ENCODE measurements around the gene ATP9A. TPM values are rescaled to one million over a fixed set of nuclear protein-coding genes. Genes with fewer than 3 reads are reported as not detected.

The ATP9A gene
- total RNA-seq, 1 experiment from 2014 or later: 31.3 TPM

DNA sequence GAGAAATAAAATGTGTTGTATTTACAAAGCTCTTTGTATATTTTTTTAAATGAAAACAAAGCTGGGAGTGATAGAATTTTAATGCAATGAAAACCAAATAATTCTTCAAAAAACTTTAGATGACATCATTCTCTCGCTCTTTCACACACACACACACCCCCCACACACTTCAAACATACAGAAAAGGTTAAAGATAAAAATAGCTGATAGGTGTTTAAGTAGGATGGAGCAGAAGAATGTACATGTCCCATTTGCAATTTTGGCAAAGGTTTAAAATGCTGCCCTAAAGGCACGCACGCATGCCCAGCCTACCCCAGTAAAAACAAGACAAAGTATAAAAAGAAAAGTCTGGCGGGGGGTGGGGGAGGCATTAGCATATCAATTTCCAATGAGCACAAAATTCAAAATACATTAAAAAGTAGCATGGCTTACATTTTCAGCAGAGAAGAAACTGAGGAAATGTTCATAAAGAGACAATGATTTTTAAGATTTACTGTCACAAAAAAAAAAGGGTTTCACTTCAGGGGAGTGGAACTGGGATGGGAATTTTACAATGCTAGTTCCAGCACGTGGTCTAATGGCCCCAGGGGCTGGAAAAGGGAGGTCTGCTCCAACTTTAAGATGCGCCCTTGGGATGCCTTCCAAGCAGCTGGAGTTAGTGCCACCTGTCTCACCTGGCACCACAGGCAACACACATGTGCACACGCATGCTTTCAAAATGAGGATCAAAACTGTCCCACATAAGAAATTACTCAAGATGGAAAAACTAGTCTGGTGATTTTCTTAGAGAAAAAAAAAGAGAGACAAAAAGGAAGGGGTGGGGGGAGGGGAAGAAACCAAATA lies 170.6 kb downstream of the ATP9A start:
- POLR2A ChIA-PET (ENCODE audit: unreplicated experiment): interaction anchor here (0.7 kb wide), 1 partner anchor 226 kb away, joined by 3 read pairs; no protein-coding TSS in a partner anchor

DNA sequence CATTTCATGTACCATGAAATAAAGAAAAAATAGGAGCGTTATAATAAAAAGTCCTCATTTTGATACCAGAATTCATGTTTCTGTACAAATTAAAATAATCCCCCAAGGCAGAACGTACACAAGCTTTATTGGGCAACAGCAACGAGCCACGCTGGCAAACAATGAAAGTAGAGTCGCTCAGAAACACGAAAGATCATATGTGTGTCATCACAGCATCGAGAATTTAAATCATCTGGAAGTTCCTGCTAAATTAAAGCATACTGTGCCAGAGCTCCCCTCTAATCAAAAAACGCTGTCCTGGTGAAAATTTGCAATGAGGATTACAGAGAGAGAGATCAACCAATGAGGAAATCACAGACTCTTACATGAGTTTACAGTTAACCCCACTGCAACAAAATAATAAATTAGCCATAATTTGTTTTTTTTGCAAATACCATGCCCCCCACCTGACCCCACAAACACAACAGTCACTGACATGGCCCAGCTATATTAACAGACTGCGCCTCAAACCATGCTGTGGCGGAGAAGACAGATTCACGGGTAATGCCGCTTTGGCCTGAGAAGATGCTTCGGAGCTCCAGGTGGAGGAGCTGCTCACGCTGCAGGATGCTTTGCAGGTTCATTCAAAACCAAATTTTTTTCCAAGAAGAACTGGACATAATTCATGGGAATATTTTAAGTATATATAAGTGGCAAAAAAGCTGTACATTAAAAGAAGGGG lies 171.4 kb downstream of the ATP9A start:
- POLR2A ChIA-PET (ENCODE audit: unreplicated experiment): no interaction called here
- H3K36me3 ChIP-seq (ENCODE audit: low read depth, low read length): peaks cover 3% of the 10 kb centered on the region; the same call in 1 of the 2 replicates
- BruUV-seq (replicated peaks): no TSS peak

More for the DNA sequence above, 170.6 kb downstream of the ATP9A start:
- H2AFZ ChIP-seq (ENCODE audit: low read length): no peak overlapping the region
- no peaks in the 10 kb centered on the region for H3K9me3 ChIP-seq (ENCODE audit: low read length)
- H3K79me2 ChIP-seq (ENCODE audit: low read length): no peaks in the 10 kb centered on the region
- H3K9me2 ChIP-seq (replicated peaks; ENCODE audit: low read length): no peaks in the 10 kb centered on the region
- no peak overlapping the region for H3K4me2 ChIP-seq (ENCODE audit: low read length)
- no peak overlapping the region for H3K4me3 ChIP-seq (ENCODE audit: low read length)
- peaks cover 4% of the 10 kb centered on the region; the same call in 1 of the 2 replicates for H3K4me1 ChIP-seq (ENCODE audit: insufficient read depth, low read length)
- TF ChIP-seq EZH2 (IDR thresholded peaks at IDR 0.05; ENCODE audit: low read length, unreplicated experiment) (no peak), EZH2phosphoT487 (IDR thresholded peaks at IDR 0.05; ENCODE audit: borderline replicate concordance, low read length) (no peak), CTCF (conservative IDR thresholded peaks at IDR 0.05; ENCODE audit: low read depth, low read length) (no peak)
- H4K20me1 ChIP-seq (ENCODE audit: low read length): no peaks in the 10 kb centered on the region
- H3K9ac ChIP-seq (ENCODE audit: low read length): no peak overlapping the region
- peaks cover 3% of the 10 kb centered on the region; the same call in 1 of the 2 replicates for H3K36me3 ChIP-seq (ENCODE audit: low read depth, low read length)
- CTCF ChIA-PET: interaction anchor here (0.7 kb wide), 1 partner anchor 151 kb away, joined by 9 read pairs; no protein-coding TSS in a partner anchor
- DNase-seq (no peak), ATAC-seq (no peak)
- H3K27me3 ChIP-seq (ENCODE audit: low read length): no peaks in the 10 kb centered on the region
- no peak overlapping the region for H3K27ac ChIP-seq (ENCODE audit: low read length)
- intact Hi-C loops (cut with micrococcal nuclease): loop anchor here (10.0 kb wide), 1 partner anchor 613 kb away; no protein-coding TSS in a partner anchor
- no peaks in the 10 kb centered on the region for H3F3A ChIP-seq (ENCODE audit: low read length, unreplicated experiment)
- no TSS peak for BruUV-seq (replicated peaks)

More for the DNA sequence above, 171.4 kb downstream of the ATP9A start:
- Histone ChIP-seq H3K9me3 (ENCODE audit: low read length) (no peaks in the 10 kb centered on the region), H4K20me1 (ENCODE audit: low read length) (no peaks in the 10 kb centered on the region), H3K27me3 (ENCODE audit: low read length) (no peaks in the 10 kb centered on the region), H3K9ac (ENCODE audit: low read length) (no peak overlapping the region), H3K9me2 (replicated peaks; ENCODE audit: low read length) (no peaks in the 10 kb centered on the region), H3K27ac (ENCODE audit: low read length) (no peak overlapping the region), H3K79me2 (ENCODE audit: low read length) (no peaks in the 10 kb centered on the region), H3K4me3 (ENCODE audit: low read length) (no peak overlapping the region), H3K4me1 (ENCODE audit: insufficient read depth, low read length) (peaks cover 4% of the 10 kb centered on the region; the same call in 1 of the 2 replicates), H2AFZ (ENCODE audit: low read length) (no peak overlapping the region), H3F3A (ENCODE audit: low read length, unreplicated experiment) (no peaks in the 10 kb centered on the region), H3K4me2 (ENCODE audit: low read length) (no peak overlapping the region)
- DNase-seq: no peak
- TF ChIP-seq EZH2phosphoT487 (IDR thresholded peaks at IDR 0.05; ENCODE audit: borderline replicate concordance, low read length): no peak
- TF ChIP-seq EZH2 (IDR thresholded peaks at IDR 0.05; ENCODE audit: low read length, unreplicated experiment): no peak
- no peak for TF ChIP-seq CTCF (conservative IDR thresholded peaks at IDR 0.05; ENCODE audit: low read depth, low read length)
- CTCF ChIA-PET: interaction anchor here (0.6 kb wide), 1 partner anchor 1418 kb away, joined by 3 read pairs; no protein-coding TSS in a partner anchor
- intact Hi-C loops (cut with micrococcal nuclease): loop anchor here (10.0 kb wide), 1 partner anchor 612 kb away; no protein-coding TSS in a partner anchor
- no peak for ATAC-seq

Data from PC-3 (cell line).